Activated CD4-positive, alpha-beta T cell treated with anti-CD3 and anti-CD28 coated beads, Interleukin-2, amount 10 ng/mL, durations not matched to agents 24 days and 14 days (primary cell): ENCODE data around the gene PGA3. TPM values are rescaled to one million over a fixed set of nuclear protein-coding genes. Genes with fewer than 3 reads are reported as not detected.
"Not testable (repeated sequence)": the region's sequence is repeated elsewhere in the genome, so short reads cannot be mapped to it uniquely, and the experiment has no call there.

ENCODE experiments used
- DNase-seq: peaks from one replicate; pipeline ENCODE4 v3.0.0; 2022
- H3K27ac Mint-ChIP-seq: one replicate; pipeline ENCODE4 v1.8.0; 2022; ENCODE audit warnings: mild to moderate bottlenecking, mixed read lengths
- H3K27me3 Mint-ChIP-seq: one replicate; pipeline ENCODE4 v1.8.0; 2022; ENCODE audit warnings: mixed read lengths
- H3K36me3 Mint-ChIP-seq: one replicate; pipeline ENCODE4 v1.8.0; 2022; ENCODE audit warnings: low read depth, mild to moderate bottlenecking, mixed read lengths
- H3K4me1 Mint-ChIP-seq: one replicate; pipeline ENCODE4 v1.8.0; 2021; ENCODE audit warnings: mixed read lengths
- H3K4me3 Mint-ChIP-seq: one replicate; pipeline ENCODE4 v1.8.0; 2022; ENCODE audit warnings: mild to moderate bottlenecking, moderate library complexity, mixed read lengths
- H3K9me3 Mint-ChIP-seq: one replicate; pipeline ENCODE4 v1.8.0; 2021; ENCODE audit warnings: mixed read lengths
- intact Hi-C: fragments of 100-400 bp; cut with micrococcal nuclease; formaldehyde crosslinking; loops from one replicate; pipeline ENCODE4 v1.15.1; 2023
- total RNA-seq: library from RNA; stranded (reverse); gene quantifications from 2 replicates; pipeline ENCODE4 v1.2.3, GENCODE V29; 2022

PGA3 gene
- total RNA-seq, 1 donor from 2014 or later = not detected

DNA sequence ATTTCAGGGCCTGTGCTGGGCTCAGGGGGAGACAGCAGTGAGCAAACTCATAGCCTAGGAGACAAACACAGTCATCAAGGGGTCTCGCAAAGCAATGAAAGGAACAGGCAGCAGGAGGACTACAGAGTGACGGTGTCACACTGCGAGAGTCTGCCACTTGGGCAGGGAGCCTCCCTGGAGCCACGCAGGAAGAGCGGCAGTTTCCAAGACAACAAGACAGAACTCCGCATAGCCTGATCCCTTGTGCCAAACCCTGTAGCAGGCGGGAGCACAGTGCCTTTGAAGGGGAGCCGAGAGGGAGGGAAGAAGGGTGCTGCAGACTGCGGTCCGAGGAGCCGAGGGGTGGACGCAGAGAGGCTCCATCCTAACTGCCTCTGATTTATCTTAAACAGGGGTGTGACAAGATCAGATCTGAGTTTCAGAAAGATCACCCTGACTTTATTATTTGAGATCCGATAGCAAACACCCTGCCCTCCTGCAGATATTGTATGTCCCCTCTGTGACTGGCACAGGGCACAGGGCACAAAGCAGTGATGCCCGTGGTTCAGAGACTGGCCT is 1.3 kb downstream of the PGA3 start:
- peaks cover 12% of the 10 kb centered on the region for H3K27me3 Mint-ChIP-seq

DNA sequence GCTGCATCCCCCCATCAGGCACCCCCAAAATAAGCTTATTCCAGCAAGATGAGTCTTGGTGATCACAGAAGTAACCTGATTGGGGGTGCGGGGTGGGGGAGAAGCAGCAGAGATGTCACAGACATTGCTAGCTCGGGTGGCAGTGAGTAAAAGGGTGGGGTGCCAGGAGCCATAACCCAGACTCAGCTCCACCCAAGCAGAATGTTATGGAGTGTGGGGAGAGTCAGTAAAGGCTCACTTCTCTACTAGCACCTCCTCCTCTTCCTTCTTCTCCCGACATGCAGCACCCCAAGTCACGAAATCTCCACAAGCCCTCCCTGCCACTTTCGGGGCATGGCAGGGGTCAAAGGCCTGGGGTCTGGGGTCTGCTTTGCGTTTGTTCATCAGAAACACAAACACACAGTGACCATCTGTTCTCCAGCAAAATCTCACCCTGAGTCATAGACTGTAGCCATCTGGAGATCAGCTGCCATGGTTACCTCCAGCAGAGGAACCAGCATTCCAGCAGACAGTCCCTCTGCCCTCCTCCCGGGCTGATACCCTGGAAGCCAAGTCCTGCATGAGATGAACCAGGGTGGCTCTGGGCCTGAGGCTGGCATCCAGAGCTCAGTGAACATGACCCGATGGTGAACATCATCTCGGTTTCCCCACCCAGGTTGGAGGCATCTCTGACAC is 4.5 kb downstream of the PGA3 start:
- intact Hi-C loops, H3K4me3 Mint-ChIP-seq, H3K27me3 Mint-ChIP-seq, DNase-seq, H3K27ac Mint-ChIP-seq, H3K9me3 Mint-ChIP-seq, H3K4me1 Mint-ChIP-seq, H3K36me3 Mint-ChIP-seq: not testable (repeated sequence)

More for the DNA sequence above, 1.3 kb downstream of the PGA3 start:
- H3K4me3 Mint-ChIP-seq, intact Hi-C loops, DNase-seq, H3K4me1 Mint-ChIP-seq, H3K27ac Mint-ChIP-seq, H3K36me3 Mint-ChIP-seq, H3K9me3 Mint-ChIP-seq: not testable (repeated sequence)

DNA sequence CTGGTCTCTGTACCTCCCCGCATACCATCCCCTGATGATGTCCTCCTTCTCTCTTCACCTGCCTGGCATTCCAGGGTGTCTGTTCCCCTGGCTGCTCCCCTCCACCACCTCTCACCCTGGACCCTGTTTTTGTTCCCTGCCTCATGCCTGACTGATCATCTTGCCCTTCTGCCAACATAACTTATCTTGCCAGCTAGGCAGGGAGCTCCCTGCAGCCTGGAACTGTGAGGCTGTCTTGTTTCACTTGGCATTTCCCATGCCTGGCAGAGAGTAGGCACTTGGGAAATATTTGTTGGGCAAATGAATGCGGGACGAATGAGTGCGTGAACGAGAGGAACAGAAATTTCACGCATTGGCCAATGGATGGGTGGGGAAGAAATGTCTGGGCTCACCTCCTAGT is 7.3 kb downstream of the PGA3 start:
- H3K4me3 Mint-ChIP-seq, H3K9me3 Mint-ChIP-seq, H3K27me3 Mint-ChIP-seq, H3K27ac Mint-ChIP-seq, H3K4me1 Mint-ChIP-seq, DNase-seq, H3K36me3 Mint-ChIP-seq, intact Hi-C loops: not testable (repeated sequence)

DNA sequence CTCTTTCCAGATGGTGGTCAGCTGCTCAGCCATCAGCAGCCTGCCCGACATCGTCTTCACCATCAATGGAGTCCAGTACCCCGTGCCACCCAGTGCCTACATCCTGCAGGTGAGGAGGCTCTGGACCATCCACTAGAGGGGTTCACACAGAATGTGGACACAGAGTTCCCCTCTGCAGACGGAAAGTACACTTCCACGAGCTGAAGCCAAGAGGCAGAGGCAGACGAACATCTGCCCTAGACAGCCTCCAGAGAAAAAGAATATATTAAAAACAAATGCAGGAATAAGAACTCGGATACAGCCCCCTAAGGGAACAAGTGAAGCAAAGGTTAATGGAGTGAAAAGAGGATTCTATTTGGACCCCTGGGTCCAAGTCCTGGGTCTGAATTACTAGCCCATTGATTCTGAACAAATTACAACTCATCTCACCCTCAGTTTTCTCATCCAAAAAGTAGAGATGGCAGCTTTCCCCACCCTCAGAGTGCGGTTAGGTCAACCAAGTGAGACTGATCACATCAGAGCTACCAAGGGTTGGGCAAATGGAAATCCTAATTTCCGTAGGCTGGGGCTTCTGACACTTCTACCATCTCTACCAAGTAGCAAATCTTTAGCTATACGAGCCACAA is 8.1 kb downstream of the PGA3 start:
- H3K9me3 Mint-ChIP-seq, DNase-seq, H3K36me3 Mint-ChIP-seq, H3K27me3 Mint-ChIP-seq, H3K4me1 Mint-ChIP-seq, H3K27ac Mint-ChIP-seq, intact Hi-C loops, H3K4me3 Mint-ChIP-seq: not testable (repeated sequence)

DNA sequence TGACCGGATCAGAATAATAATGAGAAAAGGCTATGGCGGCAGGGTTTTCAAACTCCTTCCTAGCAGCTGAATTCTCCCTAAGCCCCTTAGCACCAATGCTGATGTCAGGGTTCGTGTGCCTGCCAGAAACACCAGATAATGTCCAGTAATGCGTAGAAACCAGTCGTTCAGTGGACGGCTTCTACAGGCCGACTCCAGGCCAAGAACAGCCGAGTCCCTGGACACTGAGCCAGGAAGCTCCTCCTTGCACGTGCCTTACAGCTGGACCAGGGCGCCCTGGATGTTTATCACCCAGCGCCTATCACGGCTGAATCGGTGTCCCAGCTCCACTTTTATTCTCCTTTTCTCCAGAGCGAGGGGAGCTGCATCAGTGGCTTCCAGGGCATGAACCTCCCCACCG is 8.9 kb downstream of the PGA3 start:
- not testable (repeated sequence) for H3K36me3 Mint-ChIP-seq, DNase-seq, H3K27ac Mint-ChIP-seq

DNA sequence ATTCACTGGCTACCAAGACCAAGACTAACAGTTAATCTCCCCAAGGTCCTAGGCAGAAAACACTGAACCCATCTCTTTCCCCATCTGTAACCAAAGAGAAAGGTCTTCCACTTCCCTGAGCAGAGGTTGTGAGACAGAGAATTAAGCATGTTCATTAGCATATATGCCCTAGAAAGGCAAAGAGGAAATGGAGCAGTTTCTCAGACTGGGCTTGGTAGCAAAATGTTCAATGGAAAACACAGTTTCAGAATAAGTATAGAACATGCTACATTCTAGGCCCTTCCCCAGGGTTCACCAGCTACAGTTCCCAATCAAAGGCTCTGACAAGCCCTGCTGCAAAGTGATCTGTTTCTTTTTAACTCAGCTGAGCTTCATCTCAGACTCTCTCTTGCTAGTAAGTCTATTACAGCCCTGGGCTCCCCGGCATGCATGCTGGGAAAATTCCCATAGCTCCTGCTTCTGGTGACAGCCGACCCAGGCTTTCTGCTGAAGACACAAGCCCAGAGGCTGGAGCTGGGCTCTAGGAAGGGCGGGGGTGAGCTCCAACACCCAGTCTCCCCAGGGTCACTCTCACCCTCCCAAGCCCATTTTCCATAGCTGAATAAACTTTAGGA is 10.5 kb downstream of the PGA3 start:
- H3K4me3 Mint-ChIP-seq, H3K36me3 Mint-ChIP-seq, H3K4me1 Mint-ChIP-seq, H3K9me3 Mint-ChIP-seq, H3K27me3 Mint-ChIP-seq, DNase-seq, intact Hi-C loops, H3K27ac Mint-ChIP-seq: not testable (repeated sequence)

More for the DNA sequence above, 8.9 kb downstream of the PGA3 start:
- H3K4me1 Mint-ChIP-seq, intact Hi-C loops, H3K9me3 Mint-ChIP-seq, H3K27me3 Mint-ChIP-seq, H3K4me3 Mint-ChIP-seq: not testable (repeated sequence)

DNA sequence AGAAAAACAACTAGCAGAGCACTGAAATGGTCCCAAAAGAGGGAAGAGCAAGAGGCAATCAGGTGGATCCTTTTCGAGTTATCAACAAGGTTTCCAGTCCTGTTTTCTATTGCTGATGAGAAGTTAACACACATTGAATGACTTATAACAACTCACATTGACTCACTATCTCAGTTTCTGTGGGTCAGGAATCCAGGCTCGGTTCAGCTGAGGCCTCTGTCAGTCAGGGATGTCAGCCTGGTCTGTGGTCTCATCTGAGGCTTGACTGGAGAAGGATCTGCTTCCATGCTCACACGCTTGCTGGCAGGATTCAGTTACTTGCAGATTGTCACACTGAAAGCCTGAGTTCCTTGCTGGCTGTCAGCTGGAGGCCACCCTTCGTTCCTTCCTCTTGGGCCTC is 15.0 kb downstream of the PGA3 start:
- H3K4me1 Mint-ChIP-seq, H3K27me3 Mint-ChIP-seq, H3K9me3 Mint-ChIP-seq, H3K36me3 Mint-ChIP-seq, intact Hi-C loops, DNase-seq, H3K4me3 Mint-ChIP-seq, H3K27ac Mint-ChIP-seq: not testable (repeated sequence)

DNA sequence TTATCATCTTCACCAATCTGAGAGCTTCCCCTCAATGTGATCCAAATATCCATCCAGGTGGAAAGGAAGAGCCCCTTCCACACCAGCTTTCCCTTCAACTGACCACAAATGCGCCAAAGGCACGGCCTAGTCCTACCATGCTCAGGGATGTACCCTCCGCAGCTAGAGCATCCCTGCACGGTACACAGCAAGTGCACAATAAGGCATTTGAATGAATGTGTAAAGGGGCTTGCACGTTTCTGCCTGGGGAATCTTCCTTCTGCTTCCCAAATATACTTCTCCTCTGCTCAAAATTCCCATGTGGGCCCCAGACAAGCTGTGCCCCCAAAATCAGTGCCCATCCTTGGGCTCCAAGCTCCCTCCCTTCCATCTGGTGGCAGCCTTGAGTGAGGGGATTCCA is 15.7 kb downstream of the PGA3 start:
- peak; percentile 38 for DNase-seq
- H3K27ac Mint-ChIP-seq, H3K36me3 Mint-ChIP-seq, H3K27me3 Mint-ChIP-seq, H3K4me1 Mint-ChIP-seq, intact Hi-C loops, H3K9me3 Mint-ChIP-seq, H3K4me3 Mint-ChIP-seq: not testable (repeated sequence)

DNA sequence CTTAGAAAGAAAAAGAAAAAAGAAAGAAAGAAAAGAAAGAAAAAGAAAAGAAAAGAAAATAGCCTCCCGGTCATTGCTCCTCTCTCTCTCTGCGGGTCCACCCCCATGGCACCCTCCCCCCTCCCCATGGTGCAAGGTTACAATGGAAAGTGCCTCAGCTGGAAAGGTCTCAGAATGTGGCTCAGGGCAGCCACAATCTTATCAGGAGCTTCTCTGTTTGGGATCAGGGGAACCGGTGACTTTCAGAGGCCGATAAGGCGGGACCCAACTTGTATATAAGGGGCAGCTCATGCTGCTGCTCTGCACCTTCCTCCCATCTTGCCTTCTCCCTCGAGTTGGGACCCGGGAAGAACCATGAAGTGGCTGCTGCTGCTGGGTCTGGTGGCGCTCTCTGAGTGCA is 18.7 kb downstream of the PGA3 start, which contains the start of gene PGA4:
Gene PGA4, plus strand, starts transcription at position 301 of the 400 bp plus-strand sequence. Its CDS starts 54 bp downstream, at position 355.
- H3K27ac Mint-ChIP-seq, H3K36me3 Mint-ChIP-seq, intact Hi-C loops, H3K9me3 Mint-ChIP-seq, H3K4me1 Mint-ChIP-seq, DNase-seq, H3K4me3 Mint-ChIP-seq, H3K27me3 Mint-ChIP-seq: not testable (repeated sequence)

DNA sequence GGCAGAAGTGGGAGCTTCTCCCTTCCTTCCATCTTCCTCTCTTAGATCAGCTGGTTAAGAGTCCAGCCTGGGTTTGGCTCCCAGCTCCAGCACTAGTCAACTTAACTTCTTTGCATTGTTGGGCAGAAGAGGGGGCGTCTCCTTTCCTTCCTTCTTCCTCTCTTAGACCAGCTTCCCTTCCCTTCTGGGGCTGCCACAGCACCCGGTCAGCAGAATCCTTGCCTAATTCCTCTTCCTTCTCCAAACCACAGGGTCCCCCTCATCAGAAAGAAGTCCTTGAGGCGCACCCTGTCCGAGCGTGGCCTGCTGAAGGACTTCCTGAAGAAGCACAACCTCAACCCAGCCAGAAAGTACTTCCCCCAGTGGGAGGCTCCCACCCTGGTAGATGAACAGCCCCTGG is 19.4 kb downstream of the PGA3 start:
- H3K9me3 Mint-ChIP-seq, H3K27me3 Mint-ChIP-seq, H3K36me3 Mint-ChIP-seq, DNase-seq, H3K27ac Mint-ChIP-seq, H3K4me3 Mint-ChIP-seq, H3K4me1 Mint-ChIP-seq, intact Hi-C loops: not testable (repeated sequence)

DNA sequence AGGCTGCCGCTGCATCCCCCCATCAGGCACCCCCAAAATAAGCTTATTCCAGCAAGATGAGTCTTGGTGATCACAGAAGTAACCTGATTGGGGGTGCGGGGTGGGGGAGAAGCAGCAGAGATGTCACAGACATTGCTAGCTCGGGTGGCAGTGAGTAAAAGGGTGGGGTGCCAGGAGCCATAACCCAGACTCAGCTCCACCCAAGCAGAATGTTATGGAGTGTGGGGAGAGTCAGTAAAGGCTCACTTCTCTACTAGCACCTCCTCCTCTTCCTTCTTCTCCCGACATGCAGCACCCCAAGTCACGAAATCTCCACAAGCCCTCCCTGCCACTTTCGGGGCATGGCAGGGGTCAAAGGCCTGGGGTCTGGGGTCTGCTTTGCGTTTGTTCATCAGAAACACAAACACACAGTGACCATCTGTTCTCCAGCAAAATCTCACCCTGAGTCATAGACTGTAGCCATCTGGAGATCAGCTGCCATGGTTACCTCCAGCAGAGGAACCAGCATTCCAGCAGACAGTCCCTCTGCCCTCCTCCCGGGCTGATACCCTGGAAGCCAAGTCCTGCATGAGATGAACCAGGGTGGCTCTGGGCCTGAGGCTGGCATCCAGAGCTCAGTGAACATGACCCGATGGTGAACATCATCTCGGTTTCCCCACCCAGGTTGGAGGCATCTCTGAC is 23.3 kb downstream of the PGA3 start:
- DNase-seq, H3K9me3 Mint-ChIP-seq, H3K4me3 Mint-ChIP-seq, H3K27me3 Mint-ChIP-seq, H3K27ac Mint-ChIP-seq, H3K36me3 Mint-ChIP-seq, intact Hi-C loops, H3K4me1 Mint-ChIP-seq: not testable (repeated sequence)

DNA sequence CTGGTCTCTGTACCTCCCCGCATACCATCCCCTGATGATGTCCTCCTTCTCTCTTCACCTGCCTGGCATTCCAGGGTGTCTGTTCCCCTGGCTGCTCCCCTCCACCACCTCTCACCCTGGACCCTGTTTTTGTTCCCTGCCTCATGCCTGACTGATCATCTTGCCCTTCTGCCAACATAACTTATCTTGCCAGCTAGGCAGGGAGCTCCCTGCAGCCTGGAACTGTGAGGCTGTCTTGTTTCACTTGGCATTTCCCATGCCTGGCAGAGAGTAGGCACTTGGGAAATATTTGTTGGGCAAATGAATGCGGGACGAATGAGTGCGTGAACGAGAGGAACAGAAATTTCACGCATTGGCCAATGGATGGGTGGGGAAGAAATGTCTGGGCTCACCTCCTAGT is 26.1 kb downstream of the PGA3 start:
- H3K4me1 Mint-ChIP-seq, DNase-seq, H3K9me3 Mint-ChIP-seq, H3K27me3 Mint-ChIP-seq, H3K4me3 Mint-ChIP-seq, intact Hi-C loops, H3K36me3 Mint-ChIP-seq, H3K27ac Mint-ChIP-seq: not testable (repeated sequence)

DNA sequence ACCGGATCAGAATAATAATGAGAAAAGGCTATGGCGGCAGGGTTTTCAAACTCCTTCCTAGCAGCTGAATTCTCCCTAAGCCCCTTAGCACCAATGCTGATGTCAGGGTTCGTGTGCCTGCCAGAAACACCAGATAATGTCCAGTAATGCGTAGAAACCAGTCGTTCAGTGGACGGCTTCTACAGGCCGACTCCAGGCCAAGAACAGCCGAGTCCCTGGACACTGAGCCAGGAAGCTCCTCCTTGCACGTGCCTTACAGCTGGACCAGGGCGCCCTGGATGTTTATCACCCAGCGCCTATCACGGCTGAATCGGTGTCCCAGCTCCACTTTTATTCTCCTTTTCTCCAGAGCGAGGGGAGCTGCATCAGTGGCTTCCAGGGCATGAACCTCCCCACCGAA is 27.7 kb downstream of the PGA3 start:
- intact Hi-C loops, H3K4me3 Mint-ChIP-seq, H3K36me3 Mint-ChIP-seq, DNase-seq, H3K27me3 Mint-ChIP-seq, H3K9me3 Mint-ChIP-seq, H3K4me1 Mint-ChIP-seq, H3K27ac Mint-ChIP-seq: not testable (repeated sequence)

DNA sequence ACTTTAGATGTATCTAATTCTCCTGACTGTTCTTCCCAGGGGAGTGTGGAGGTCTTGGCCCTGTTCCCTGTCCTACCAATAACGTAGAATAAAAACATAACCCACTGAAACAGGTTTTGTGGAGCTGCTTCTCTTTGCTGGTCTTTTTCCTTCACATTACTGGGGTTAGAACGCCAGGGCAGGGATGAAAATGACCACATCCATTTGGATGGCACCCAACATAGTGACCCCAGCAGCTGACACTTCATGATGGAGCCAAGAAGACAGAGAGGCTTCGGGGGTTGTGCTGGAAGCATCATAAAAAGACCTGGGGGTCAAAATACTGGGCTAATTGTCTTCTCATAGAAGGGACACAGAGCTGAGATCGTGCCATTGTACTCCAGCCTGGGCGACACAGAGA is 28.3 kb downstream of the PGA3 start:
- H3K27ac Mint-ChIP-seq, H3K4me1 Mint-ChIP-seq, H3K4me3 Mint-ChIP-seq, H3K27me3 Mint-ChIP-seq, intact Hi-C loops, H3K36me3 Mint-ChIP-seq, DNase-seq, H3K9me3 Mint-ChIP-seq: not testable (repeated sequence)
